Activated CD4-positive, alpha-beta T cell treated with anti-CD3 and anti-CD28 coated beads for 4 hours (primary cell): ENCODE results near the gene EFCAB6.
"Not testable (repeated sequence)": the region's sequence is repeated elsewhere in the genome, so short reads cannot be mapped to it uniquely, and the experiment has no call there.

Experiments
- DNase-seq, 2 donors: peaks; one replicate each; pipeline ENCODE4 v3.0.0-alpha.2; 2020

EFCAB6 gene

DNA sequence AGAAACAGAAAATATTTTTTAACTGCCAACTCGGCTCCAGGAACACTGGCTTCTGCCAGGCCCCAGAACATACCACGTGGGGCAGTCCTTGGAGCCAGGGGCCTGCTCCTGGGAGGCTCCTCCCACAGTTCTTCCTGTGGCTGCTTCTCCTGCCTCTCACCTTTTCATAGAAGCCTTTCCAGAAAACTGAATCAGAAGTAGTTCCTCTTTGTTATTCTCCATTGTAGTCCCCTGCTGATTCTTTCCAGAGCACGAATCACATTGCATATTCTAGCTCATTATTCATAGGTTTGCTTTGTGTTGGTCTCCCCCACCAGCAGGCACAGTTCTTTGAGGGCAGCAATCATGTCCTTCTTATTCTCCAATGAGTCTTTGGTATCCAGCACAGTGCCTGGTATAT, 106.0 kb downstream of the EFCAB6 start:
- DNase-seq = no peak

DNA sequence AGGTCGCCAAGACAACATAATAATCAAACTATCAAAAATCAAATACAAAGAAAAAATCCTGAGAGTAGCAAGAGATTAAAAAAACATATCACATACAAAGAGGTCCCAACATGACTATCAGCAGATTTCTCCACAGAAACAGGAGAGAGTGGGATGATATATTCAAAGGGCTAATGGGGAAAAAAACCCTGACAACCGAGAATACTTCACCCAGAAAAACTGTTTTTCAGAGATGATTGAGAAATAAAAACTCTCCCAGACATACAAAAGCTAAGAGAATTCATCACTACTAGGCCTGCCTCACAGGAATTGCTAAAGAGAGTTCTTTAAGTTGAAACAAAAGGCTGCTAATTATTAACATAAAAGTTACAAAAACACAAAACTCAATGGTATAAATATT, 108.1 kb downstream of the EFCAB6 start:
- DNase-seq = no peak

DNA sequence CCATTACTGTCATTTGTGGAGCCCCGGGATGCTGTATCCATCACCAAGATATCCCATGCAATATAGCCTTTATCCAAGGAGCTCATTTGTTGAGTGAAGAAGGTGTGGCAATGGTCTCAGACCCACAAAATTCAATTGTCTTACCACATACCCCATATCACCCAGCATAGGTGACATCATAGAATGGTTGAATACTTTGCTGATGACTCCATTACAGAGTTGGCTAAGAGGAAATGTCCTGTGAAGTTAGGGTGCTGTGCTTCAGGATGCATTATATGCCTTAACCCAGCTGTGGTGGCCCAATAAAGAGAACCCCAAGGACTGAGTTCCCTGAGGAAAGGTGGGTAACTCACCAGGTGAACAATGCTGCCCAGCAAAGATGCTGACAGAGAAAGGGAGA, 113.7 kb downstream of the EFCAB6 start:
- DNase-seq = no peak

DNA sequence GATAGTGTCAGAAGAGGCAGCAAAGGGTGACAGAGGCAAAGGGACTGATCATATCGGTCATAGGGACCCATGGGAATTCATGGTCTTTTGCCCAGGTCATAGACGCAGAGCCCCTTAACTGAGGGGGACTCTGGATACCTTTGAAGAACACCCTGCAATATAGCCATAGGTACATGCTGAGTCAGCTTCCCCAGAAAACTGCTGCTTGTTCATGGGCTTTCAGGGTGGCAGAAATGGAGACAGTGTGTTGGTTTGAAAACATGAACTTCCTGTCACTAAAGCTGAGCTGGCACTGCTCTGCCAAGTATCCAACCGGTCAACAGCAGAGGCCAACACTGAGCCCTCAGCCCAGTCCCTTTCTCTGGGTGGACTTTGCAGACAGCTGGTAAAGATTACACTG, 114.2 kb downstream of the EFCAB6 start:
- no peak for DNase-seq

DNA sequence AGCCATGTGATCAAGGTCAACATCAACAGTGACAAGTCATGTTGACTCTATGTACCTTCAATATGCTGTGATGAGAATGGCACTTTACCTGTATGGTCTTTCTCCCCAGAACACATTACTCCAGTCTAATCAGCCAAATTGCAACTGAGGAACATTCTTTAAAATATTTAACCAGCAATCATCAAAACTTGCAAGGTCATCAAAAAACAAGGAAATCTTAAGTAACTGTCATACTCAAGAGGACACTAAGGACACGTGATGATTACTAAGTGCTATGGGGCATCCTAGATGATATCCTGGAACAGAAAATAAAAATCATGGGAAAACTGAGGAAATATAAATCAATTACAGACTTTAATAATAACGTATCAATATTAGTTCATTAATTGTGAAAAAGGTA, 118.9 kb downstream of the EFCAB6 start:
- no peak for DNase-seq

DNA sequence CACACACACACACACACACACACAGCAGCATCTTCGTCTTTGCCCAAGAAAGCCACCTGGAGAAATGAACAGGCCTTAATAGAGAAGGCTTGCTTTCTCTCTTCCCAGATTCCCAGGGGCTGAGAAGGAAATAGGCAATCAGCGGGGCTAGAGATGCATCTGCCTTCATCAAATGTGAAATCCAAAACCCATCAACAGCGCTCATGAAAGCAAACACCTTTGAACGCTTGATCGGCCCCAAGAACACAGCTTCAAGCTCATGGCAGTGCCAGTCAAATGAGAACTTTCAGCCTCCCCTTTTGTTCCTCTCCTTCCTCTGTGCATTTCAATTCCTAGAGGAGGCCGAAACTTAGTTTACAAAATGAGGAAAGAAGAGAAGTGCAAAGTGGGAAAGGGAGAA, 122.7 kb downstream of the EFCAB6 start:
- DNase-seq = no peak

DNA sequence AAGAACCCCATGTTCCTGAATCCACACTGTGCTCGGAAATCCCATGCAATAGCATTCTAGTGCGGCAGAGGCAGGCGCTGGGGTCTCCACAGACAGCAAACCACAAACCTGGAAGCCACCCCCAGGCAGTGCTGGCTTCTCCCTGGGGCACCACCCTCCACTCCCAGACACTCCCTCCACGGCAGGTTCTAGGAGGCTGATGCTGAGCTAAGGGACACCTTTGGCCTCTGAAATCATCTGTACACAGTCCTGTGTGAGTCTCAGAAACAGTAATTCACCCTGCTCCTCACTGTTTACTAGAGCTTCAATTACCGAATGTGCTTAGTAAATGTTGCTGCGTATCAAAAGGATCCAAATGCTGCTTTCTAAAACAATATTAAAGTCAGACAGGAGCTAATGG, 129.3 kb downstream of the EFCAB6 start:
- no peak for DNase-seq

DNA sequence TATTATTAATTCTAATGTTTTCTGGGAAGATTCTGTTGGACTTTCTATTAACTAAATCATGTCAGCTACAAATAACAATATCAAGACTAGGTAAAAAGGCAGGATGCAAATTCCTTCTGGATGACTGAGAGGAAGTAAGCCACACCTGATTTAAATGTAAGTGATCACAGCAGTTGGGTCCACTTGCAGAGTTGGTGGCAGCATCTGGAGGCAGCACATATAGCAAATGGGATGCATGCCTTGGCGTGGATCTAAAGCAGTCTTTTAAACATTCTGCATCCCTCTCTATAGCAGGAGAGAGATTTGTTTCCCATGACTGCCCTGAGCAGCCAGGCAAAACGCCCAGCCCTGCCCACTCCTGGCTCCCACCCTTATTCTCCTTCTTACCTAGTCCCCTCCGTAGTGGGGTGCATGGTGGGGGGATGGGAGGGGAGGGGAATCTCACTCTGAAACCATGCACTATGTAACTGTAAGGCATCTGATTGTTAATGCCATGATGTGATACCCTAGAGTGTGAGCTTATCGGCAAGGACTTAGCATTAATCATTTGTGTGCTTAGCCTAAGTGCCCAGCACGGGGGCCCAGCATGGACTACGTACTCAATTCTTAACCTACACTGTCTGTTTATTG, 130.3 kb downstream of the EFCAB6 start:
- no peak for DNase-seq

DNA sequence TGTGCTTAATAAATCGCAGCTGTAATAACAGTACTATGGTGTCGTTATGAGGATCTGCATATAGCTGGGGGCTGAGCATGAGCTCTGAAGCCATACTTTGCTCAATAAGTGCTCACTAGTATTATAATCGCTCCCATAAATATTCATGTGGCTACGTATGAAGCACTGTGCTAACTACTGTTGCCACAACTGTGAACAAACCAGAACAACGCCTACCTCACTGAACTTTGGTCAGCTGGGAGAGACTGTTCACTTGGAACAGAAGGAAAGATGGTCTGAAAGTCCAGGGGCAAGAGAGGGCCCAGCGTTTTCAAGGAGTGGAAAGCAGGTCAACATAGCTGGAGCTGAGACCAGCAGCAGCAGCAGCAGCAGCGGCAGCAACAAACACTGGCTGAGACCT, 141.6 kb downstream of the EFCAB6 start:
- DNase-seq = no peak

DNA sequence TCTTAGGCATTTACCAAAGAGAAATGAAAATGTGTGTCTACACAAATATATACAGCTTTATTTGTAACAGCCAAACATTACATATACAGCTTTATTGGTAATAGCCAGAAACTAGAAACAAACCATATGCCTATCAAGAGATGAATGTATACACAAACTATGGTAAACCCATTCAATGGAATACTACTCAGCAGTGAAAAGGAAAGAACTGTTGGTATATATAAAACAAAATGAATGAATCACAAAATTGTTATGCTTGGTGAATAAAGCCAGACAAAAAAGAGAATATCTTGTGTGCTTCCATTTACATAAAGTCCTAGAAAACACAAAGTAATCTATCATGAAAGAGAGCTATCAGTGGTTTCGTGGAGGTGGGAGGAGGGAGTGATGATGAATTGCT, 142.9 kb downstream of the EFCAB6 start:
- DNase-seq = no peak

DNA sequence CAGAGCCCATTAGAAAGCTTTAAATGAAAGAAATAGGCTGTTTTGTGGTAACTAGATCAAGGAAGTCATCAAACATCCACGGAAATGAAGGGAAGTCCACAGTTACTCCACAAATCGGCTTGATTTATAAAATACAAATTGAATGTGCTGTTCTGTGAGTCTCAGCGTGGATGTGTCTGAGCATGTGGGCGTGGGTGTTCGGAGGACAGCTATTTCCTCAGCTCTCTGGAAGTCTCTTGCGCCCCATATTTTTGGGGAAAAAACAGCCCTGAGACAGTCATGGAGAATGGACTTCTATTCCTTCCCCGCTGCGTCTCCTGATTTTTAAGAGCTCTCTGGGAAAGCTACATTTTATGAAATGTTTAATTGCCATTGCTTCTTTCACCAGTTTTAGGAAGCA, 144.4 kb downstream of the EFCAB6 start:
- DNase-seq = no peak

DNA sequence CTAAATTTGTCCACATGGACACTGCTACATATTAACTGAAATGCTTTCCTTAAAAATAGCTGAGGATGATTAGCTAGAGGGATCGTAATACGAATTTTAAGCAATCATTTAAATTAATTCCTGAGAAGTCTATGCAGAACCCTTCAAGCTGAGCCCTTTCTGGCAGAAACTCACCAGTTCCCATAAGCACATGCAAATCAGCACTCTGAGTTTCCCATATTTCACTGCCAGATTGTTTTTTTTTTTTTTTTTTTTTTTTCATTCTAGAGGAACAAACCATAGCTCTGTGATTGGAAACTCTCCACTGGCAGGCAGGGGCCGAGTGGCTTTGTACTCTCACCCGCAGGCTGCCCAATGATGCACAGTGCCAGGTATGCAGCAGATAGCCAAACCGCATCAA, 145.6 kb downstream of the EFCAB6 start:
- no peak for DNase-seq

DNA sequence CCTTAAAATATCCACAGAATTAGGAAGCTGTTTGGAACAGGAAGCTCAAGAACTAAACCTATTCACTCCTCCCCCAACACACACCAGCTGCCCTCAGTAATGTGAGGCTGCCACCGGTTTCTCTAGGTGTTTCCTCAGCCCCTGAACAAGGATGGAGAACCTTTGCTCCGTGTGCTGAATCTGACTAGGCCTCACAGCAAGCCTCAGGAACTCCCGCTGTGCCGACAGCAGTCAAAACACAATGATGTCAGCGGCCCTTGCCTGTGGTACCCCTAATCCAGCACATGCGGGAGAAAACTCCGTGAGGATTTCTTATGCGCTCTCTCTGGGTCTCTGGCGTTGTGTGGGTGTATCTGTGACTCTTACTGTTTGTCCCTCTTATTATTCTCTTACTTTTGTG, 153.3 kb downstream of the EFCAB6 start:
- DNase-seq = no peak

DNA sequence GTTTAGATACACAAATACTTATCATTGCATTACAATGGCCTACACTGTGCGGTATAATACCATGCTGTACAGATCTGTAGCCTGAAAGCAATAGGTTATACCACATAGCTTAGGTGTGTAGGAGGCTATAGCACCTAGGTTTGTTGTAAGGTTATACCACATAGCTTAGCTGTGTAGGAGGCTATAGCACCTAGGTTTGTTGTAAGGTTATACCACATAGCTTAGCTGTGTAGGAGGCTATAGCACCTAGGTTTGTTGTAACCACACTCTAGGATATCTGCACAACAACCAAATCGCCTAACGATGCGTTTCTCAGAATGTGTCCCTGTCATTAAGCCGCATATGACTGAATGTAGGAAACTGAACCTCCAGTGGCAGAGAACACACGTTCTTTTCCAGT, 155.5 kb downstream of the EFCAB6 start:
- not testable (repeated sequence) for DNase-seq

DNA sequence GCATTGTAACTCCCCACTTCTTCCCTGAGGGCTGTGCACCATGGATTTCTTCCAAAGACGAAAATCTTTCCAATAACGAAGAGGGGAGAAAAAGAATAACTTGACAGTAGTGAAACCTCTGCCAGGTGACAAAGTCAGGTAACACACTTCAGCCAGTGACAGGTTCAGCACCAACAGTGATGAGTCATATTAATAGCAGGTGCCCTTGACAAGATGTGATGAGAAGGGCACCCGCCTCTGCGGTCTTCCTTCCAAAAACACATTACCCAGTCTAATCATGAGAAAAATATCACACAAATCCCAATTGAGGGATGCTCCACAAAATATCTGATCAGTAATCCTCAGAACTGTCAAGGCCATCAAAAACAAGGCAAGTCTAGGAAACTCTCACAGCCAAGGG, 157.8 kb downstream of the EFCAB6 start:
- no peak for DNase-seq

DNA sequence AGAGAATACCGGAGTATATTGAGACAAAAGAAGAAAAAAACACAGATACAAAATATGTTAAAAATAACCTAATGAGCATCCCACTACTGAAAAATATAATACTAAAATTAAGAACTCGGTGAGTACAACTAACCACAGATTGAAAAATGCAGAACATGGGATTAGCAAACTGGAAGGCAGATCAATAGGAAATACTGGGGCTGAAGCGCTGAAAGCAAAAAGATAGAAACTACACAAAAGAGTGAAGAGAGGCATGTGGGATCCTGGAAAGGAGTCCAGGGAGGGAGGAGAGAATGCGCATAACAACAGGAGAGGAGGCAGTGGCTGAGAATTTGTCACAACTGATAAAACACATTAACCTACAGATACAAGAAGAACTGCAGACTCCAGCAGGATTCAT, 159.3 kb downstream of the EFCAB6 start:
- DNase-seq = no peak

DNA sequence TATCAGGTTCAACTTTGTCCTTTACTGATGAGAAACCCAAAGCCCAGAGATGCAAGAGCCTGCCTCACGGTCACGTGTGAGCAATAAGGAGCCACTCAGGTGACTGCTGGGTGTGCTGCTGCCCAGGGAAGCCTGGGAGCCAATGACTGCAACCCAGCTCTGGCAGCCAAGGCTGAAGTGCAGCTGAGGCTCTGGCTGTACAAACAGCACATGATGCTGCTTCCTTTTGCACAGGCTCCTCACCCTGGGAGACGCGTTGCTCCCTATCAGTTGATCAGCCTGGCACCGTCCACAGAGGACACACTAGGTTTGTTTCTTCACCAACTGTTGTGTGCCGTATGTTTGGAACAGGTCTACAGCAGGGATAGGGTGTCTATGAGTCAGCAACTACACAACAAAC, 168.7 kb downstream of the EFCAB6 start:
- DNase-seq = no peak

DNA sequence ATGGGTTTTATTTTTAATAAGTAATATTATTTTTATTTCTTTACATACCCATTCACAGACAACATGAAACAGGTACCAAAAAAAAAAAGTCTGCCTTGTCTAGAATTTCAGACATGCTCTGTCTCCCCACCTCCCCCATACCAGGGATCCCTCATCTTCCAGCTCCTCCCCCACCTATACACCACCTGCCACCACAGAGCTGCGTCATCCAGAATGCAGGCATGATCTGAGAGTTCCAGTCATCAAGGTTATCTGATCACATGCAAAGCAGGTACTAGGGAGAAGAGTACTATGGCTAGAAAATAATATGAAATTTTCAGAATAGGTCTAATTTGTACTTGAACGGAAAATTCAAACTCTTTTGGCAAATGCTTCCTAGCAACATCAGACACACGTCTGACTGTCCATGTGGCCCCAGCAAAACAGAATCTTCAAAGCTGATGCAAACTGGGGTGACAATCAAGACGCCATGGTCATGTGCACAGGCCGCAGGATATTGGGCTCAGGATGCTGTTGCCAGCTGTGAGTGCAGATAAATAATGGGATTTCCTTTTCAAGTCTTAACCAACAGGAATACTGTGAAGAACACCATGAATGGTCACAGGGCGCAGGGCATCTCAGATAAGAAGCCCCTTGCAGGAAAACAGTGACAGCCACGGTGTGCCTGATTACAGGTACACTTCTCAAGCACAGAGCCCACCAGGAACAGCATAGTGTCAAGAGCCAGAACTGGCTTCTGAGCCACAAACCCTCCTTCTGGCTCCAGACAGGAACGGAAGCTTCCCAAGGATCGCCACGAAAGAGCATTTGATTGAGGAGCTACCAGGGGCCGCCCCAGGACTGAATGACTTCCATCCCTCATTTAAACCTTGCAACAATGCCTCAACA, 169.5 kb downstream of the EFCAB6 start:
- DNase-seq = no peak

DNA sequence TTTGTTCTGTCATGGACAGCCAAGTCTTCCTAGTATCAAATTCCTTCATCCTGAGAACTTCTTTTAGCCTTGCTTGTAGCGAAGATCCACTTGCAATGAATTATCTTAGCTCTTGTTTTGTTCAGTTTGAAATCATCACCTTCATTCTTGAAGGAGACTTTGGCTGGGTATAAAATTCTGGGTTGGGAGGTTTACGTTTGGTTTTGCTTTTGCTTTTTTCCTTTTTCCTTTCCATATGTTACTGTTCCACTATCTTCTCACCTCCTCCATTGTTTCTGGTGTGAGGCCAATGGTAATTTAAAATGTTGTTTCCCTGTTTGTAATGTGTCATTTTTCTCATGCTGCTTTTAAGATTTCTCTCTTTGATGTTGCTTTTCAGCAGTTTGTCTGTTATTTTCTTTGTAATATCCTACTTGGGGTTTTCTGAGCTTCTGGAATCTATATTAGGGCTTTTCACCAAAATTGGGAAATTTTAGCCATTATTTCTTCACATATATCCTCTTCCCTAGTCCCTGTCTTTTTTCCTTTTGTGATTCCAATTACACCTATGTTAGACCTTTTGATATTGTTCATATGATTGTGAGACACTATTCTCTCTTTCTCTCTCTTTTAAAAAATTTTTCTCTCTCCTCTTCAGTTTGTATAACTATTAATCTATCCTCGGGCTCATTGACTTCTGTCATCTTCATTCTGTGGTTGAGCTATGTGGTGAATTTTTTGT, 172.7 kb downstream of the EFCAB6 start:
- DNase-seq = no peak

DNA sequence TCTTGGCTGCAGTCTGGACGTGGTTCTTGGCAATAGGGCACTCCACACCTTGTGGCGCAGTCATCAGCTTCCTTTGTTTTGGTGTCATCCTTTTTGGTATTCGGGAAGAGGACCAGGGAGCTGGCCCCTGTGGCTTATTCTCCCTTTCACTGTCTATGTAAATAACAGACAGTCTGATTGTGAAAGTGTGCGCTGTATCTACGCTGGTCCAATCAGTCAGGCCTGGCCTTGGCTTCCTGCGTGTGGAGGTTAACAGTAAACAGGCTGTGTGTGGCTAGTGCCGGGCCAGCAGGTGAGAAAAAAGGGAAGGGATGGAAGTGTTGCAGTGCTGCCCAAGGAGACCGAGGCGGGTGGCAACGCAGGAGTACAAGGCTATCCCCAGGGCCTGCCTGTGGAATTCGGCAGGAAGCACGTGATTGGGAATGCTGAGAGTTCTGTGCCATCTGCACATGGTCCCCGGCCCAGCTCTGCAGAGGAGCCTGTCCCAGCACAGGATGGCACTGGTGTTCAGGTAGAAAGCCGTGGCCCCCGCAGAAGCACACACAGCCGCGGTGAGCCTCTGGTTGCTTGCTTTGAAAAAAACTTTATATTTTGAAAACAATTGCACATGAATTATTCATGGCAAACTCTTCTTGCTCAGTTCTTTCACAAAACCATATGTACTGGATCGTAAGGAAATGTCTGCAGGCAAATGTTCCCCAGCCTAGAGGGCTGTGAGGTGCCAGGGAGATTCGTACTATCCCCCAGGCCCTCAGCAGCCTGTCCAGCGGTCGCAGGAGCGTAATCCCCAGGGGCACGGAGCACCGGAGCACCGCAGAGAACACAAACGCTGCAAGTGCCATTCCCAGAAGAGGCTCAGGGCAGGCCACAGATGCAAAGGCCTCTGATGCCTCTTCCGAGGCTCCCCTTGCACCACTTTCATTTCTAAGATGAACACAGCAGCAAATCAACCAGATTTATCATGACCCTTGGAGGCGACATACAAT, 174.5 kb downstream of the EFCAB6 start:
- no peak for DNase-seq

DNA sequence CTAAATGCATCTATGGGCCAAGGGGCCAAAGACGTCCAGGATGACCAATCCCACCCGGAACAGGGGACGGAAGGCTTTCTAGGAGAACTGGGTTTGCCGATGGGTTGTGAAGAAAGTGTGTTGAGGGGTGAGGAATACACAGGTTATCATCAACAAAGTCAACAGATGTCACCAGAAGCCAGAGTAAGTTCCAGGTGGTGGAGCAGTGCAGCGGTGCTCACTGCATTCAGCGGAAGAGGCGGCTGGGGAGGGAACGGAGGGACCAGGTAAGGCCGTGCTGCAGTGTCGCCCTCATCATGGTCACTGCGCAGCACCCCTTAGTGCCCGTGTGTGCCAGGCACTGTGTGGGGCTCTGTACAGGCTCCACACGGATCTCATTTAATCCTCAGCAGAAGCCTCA, 176.0 kb downstream of the EFCAB6 start:
- DNase-seq = no peak

DNA sequence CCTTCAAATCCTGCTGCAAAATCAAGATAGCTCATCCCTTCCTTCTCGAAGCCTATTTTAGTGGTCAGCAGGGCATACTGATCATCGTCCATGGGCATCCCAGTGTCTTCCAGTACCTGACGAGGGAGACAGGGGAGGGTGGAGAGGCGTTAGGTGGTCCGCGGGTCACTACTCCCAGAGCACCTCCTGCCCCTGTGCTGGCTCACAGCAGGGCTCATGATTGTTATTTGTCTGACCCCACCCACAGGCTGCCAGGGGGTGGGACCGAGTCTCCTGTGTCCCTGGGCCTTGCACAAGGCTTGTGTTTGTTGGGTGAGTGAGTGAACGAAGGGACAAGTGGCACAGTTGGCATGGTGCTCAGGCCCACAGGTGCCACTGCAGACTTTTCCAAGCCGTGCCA, 177.0 kb downstream of the EFCAB6 start:
- DNase-seq = no peak

DNA sequence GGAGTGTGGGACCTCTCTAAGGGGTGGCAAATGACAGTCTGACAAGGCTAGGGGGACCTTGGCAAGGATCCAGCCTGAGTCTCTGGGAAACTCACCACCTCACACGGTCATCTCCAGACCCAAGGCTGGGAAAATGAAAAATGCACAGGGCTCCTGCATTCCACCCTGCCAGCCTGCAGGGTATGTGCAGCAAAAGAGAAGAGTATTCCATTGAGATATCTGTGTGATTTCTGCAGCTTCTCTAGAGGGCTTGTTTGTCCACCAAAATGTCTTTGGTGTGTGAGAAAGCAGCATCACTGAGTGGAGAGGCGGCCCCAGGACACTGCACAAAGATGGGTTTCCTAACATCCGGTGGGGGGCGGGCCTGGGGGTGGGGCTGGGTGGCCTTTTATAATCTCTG, 177.8 kb downstream of the EFCAB6 start:
- DNase-seq = no peak
